ENCODE data around the gene MT1G. TPM values are rescaled to one million over a fixed set of nuclear protein-coding genes. Genes with fewer than 3 reads are reported as not detected.

Gene MT1G
- total RNA-seq, 1 experiment from 2014 or later = not detected

GRCh38 chr16:56629531-56629930 lies 38.3 kb downstream of the MT1G start:
- no peaks in the 10 kb centered on the region for H3K27me3 ChIP-seq (ENCODE audit: low read length)
- no peak overlapping the region for H3K4me2 ChIP-seq (ENCODE audit: low read length)
- H3K4me3 ChIP-seq (ENCODE audit: low read length) = no peak overlapping the region
- DNase-seq = no peak
- no peak for ATAC-seq
- H4K20me1 ChIP-seq (ENCODE audit: low read length) = no peaks in the 10 kb centered on the region
- H3K4me1 ChIP-seq (ENCODE audit: insufficient read depth, low read length) = peaks cover 9% of the 10 kb centered on the region
- no peak overlapping the region for H3K9ac ChIP-seq (ENCODE audit: low read length)
- no peaks in the 10 kb centered on the region for H3K9me3 ChIP-seq (ENCODE audit: low read length)
- no peak for TF ChIP-seq EZH2phosphoT487 (IDR thresholded peaks at IDR 0.05; ENCODE audit: borderline replicate concordance, low read length)
- TF ChIP-seq EZH2 (IDR thresholded peaks at IDR 0.05; ENCODE audit: low read length, unreplicated experiment) = no peak
- no peak for TF ChIP-seq CTCF (conservative IDR thresholded peaks at IDR 0.05; ENCODE audit: low read depth, low read length)
- no peak overlapping the region for H2AFZ ChIP-seq (ENCODE audit: low read length)
- H3K79me2 ChIP-seq (ENCODE audit: low read length) = no peaks in the 10 kb centered on the region
- no TSS peak for BruUV-seq (replicated peaks)
- no peaks in the 10 kb centered on the region for H3F3A ChIP-seq (ENCODE audit: low read length, unreplicated experiment)
- intact Hi-C loops (cut with micrococcal nuclease) = no loop called here
- H3K9me2 ChIP-seq (replicated peaks; ENCODE audit: low read length) = no peaks in the 10 kb centered on the region
- CTCF ChIA-PET = no interaction called here
- POLR2A ChIA-PET (ENCODE audit: unreplicated experiment) = no interaction called here
- H3K36me3 ChIP-seq (ENCODE audit: low read depth, low read length) = no peaks in the 10 kb centered on the region
- no peak overlapping the region for H3K27ac ChIP-seq (ENCODE audit: low read length)

- no peak overlapping the region for H3K27ac ChIP-seq (ENCODE audit: low read length)
- no peaks in the 10 kb centered on the region for H3K9me3 ChIP-seq (ENCODE audit: low read length)
- H4K20me1 ChIP-seq (ENCODE audit: low read length) = no peaks in the 10 kb centered on the region
- peaks cover 9% of the 10 kb centered on the region for H3K4me1 ChIP-seq (ENCODE audit: insufficient read depth, low read length)
- no peaks in the 10 kb centered on the region for H3K27me3 ChIP-seq (ENCODE audit: low read length)
- no peak overlapping the region for H3K4me3 ChIP-seq (ENCODE audit: low read length)
- ChIA-PET CTCF (no interaction called here), POLR2A (ENCODE audit: unreplicated experiment) (no interaction called here)
- DNase-seq (no peak), ATAC-seq (no peak)
- H3K9me2 ChIP-seq (replicated peaks; ENCODE audit: low read length) = no peaks in the 10 kb centered on the region
- H2AFZ ChIP-seq (ENCODE audit: low read length) = no peak overlapping the region
- H3K9ac ChIP-seq (ENCODE audit: low read length) = no peak overlapping the region
- TF ChIP-seq EZH2phosphoT487 (IDR thresholded peaks at IDR 0.05; ENCODE audit: borderline replicate concordance, low read length) = no peak
- TF ChIP-seq EZH2 (IDR thresholded peaks at IDR 0.05; ENCODE audit: low read length, unreplicated experiment) = no peak
- TF ChIP-seq CTCF (conservative IDR thresholded peaks at IDR 0.05; ENCODE audit: low read depth, low read length) = no peak
- intact Hi-C loops (cut with micrococcal nuclease) = no loop called here
- BruUV-seq (replicated peaks) = no TSS peak
- no peaks in the 10 kb centered on the region for H3K79me2 ChIP-seq (ENCODE audit: low read length)
- H3K36me3 ChIP-seq (ENCODE audit: low read depth, low read length) = no peaks in the 10 kb centered on the region
- H3F3A ChIP-seq (ENCODE audit: low read length, unreplicated experiment) = no peaks in the 10 kb centered on the region
- no peak overlapping the region for H3K4me2 ChIP-seq (ENCODE audit: low read length)
These were observed 39.1 kb downstream of the MT1G start for GRCh38 chr16:56628486-56629350.

- DNase-seq = no peak
- no peak overlapping the region; the same call in 1 of the 2 replicates for H3K4me3 ChIP-seq (ENCODE audit: low read length)
- intact Hi-C loops (cut with micrococcal nuclease) = loop anchor here (2.0 kb wide), 1 partner anchor 20 kb away; no protein-coding TSS in a partner anchor
- peak overlapping the region; percentile 72 for H3K4me2 ChIP-seq (ENCODE audit: low read length)
- peaks cover 9% of the 10 kb centered on the region for H3K4me1 ChIP-seq (ENCODE audit: insufficient read depth, low read length)
- POLR2A ChIA-PET (ENCODE audit: unreplicated experiment) = interaction anchor here (0.6 kb wide), 1 partner anchor 321 kb away, joined by 4 read pairs; no protein-coding TSS in a partner anchor
- BruUV-seq (replicated peaks) = no TSS peak
- peak; percentile 19; the same call in 1 of the 2 replicates for ATAC-seq
- CTCF ChIA-PET = interaction anchor here (0.9 kb wide), 1 partner anchor 26 kb away, joined by 3 read pairs; no protein-coding TSS in a partner anchor
- no peaks in the 10 kb centered on the region for H4K20me1 ChIP-seq (ENCODE audit: low read length)
- H3K9ac ChIP-seq (ENCODE audit: low read length) = peak overlapping the region; percentile 19; the same call in 1 of the 2 replicates
- no peaks in the 10 kb centered on the region for H3F3A ChIP-seq (ENCODE audit: low read length, unreplicated experiment)
- no peaks in the 10 kb centered on the region for H3K79me2 ChIP-seq (ENCODE audit: low read length)
- H3K27me3 ChIP-seq (ENCODE audit: low read length) = no peaks in the 10 kb centered on the region
- TF ChIP-seq CTCF (conservative IDR thresholded peaks at IDR 0.05; ENCODE audit: low read depth, low read length) (no peak), EZH2 (IDR thresholded peaks at IDR 0.05; ENCODE audit: low read length, unreplicated experiment) (no peak), EZH2phosphoT487 (IDR thresholded peaks at IDR 0.05; ENCODE audit: borderline replicate concordance, low read length) (no peak)
- H3K9me3 ChIP-seq (ENCODE audit: low read length) = no peaks in the 10 kb centered on the region
- H3K36me3 ChIP-seq (ENCODE audit: low read depth, low read length) = no peaks in the 10 kb centered on the region
- peak overlapping the region; percentile 47; the same call in 1 of the 2 replicates for H3K27ac ChIP-seq (ENCODE audit: low read length)
- H2AFZ ChIP-seq (ENCODE audit: low read length) = peak overlapping the region; percentile 76
- no peaks in the 10 kb centered on the region for H3K9me2 ChIP-seq (replicated peaks; ENCODE audit: low read length)
These were observed 41.2 kb downstream of the MT1G start for GRCh38 chr16:56626685-56627084.
